Measurements from ENCODE around the gene MED7. TPM values are rescaled to one million over a fixed set of nuclear protein-coding genes. Genes with fewer than 3 reads are reported as not detected.

MED7 gene
- total and polyA plus RNA-seq, 2 of the 8 experiments (the other 6 are each of a cell fraction or from before 2014, with no cell fraction given): 6.9 to 9.5 TPM

GRCh38 chr5:157167214-157167621 is 24.6 kb upstream of the MED7 start (continued):
- TF ChIP-seq, protein P1, sequence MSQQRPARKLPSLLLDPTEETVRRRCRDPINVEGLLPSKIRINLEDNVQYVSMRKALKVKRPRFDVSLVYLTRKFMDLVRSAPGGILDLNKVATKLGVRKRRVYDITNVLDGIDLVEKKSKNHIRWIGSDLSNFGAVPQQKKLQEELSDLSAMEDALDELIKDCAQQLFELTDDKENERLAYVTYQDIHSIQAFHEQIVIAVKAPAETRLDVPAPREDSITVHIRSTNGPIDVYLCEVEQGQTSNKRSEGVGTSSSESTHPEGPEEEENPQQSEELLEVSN (IDR thresholded peaks at IDR 0.05): no peak
- no peak for TF ChIP-seq CREB1 (IDR thresholded peaks at IDR 0.05)
